Heart left ventricle (tissue), 13 donors: Measurements from ENCODE around the gene DDC.

Experiments used
- POLR2A ChIP-seq, 2 donors: fragments of 450-650 bp; IDR thresholded peaks; one replicate each; pipeline ENCODE4 v1.6.1; 2017; ENCODE audit warnings: antibody characterized with exemption in 2 of 2, mild to moderate bottlenecking in 2 of 2, moderate library complexity in 2 of 2
- TF ChIP-seq, protein P1 (sequence below), 12 donors: fragments of 200-600 bp; sonication (generic) in 4 of 12; IDR thresholded peaks; one replicate each; pipeline versions ENCODE4 v1.5.0 to v1.8.0; 2018 to 2022; ENCODE audit warnings: antibody characterized with exemption in 12 of 12, mild to moderate bottlenecking in 5 of 12
- donor health status: ischemic (EF 13 %, LVEDD 7.1; RV severe dilation, severe dysfunction).
- donor health status: DM: no; HTN: yes; CAD: no.
- donor health status: DM: no; HTN: no; CAD: no.
- donor health status: ischemic (EF 25% LVEDD 6.9; RV normal size, moderate dysfunction).
- donor health status: ischemic (EF 25% LVEDD 5.7; RV mildly dilated, moderate dysfunction).
- donor health status: ischemic (EF 35%, LVEDD 5.7; RV mildly dilated, moderate dysfunction).
- donor health status: nonischemic (EF 11% LVEDD 7.7; RV severe dilation, severe dysfunction).
- donor health status: DM: yes; HTN: yes; CAD: no.
- donor health status: PGD.
- donor health status: ischemic (EF 29% LVEDD 5.4; RV normal size, mild dysfunction).
- donor health status: nonischemic (EF 23%, LVEDD 6.1; RV moderate dilation, normal function).

DNA sequence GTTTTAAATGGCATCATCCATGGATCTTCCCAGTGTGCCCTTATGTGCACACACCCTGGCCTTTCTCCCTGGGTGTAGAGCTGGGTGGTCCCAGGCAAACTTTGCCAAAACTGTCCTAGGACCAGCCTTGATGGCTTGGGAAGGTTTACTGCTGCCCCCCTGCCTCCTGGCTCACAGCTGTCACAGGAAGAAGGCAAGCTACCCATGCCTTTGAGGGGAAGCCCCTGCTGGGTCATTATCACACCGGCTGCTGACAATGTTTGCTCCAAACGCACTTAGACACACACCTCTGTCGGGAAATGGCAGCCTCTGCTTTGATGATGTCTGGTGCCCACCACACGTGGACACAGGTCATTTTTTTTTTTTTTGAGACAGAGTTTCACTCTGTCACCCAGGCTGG is 89.9 kb downstream of the DDC start:
- TF ChIP-seq, protein P1, sequence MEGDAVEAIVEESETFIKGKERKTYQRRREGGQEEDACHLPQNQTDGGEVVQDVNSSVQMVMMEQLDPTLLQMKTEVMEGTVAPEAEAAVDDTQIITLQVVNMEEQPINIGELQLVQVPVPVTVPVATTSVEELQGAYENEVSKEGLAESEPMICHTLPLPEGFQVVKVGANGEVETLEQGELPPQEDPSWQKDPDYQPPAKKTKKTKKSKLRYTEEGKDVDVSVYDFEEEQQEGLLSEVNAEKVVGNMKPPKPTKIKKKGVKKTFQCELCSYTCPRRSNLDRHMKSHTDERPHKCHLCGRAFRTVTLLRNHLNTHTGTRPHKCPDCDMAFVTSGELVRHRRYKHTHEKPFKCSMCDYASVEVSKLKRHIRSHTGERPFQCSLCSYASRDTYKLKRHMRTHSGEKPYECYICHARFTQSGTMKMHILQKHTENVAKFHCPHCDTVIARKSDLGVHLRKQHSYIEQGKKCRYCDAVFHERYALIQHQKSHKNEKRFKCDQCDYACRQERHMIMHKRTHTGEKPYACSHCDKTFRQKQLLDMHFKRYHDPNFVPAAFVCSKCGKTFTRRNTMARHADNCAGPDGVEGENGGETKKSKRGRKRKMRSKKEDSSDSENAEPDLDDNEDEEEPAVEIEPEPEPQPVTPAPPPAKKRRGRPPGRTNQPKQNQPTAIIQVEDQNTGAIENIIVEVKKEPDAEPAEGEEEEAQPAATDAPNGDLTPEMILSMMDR (IDR thresholded peaks at IDR 0.05): no peak
- no peak for TF ChIP-seq POLR2A (IDR thresholded peaks at IDR 0.05)
